Breast epithelium (tissue), 4 donors: ENCODE measurements around the gene HACE1. TPM values are rescaled to one million over a fixed set of nuclear protein-coding genes. Genes with fewer than 3 reads are reported as not detected.

Source experiments
- DNase-seq, 2 donors: peaks; one replicate each; pipeline ENCODE4 v3.0.0-alpha.2; 2019; ENCODE audit warnings: low spot score in 2 of 2
- H3K27ac ChIP-seq, 2 donors: fragments of 200-600 bp; sonication (generic) in 1 of 2; one replicate each; pipeline ENCODE4 v1.5.1; 2016 to 2019; ENCODE audit warnings: mild to moderate bottlenecking in 1 of 2
- H3K27me3 ChIP-seq, 2 donors: fragments of 200-600 bp; sonication (generic) in 1 of 2; one replicate each; pipeline versions ENCODE4 v1.5.1 to v1.6.0; 2017 to 2019; ENCODE audit warnings: control low read depth in 1 of 2, mild to moderate bottlenecking in 1 of 2
- H3K36me3 ChIP-seq: fragments of 200-600 bp; one replicate; pipeline ENCODE4 v1.5.1; 2019
- H3K4me1 ChIP-seq, 2 donors: fragments of 200-600 bp; sonication (generic); one replicate each; pipeline ENCODE4 v1.5.1; 2016 to 2019; ENCODE audit warnings: control low read depth in 1 of 2
- H3K4me3 ChIP-seq, 3 donors: fragments of 200-600 bp; sonication (generic); 1 replicate in 2 of 3; 2 replicates in 1 of 3; pipeline ENCODE4 v1.5.1; 2016 to 2019; ENCODE audit warnings: mild to moderate bottlenecking in 3 of 3, moderate library complexity in 2 of 3
- H3K9me3 ChIP-seq, 2 donors: fragments of 200-600 bp; sonication (generic) in 1 of 2; one replicate each; pipeline ENCODE4 v1.5.1; 2016 to 2019; ENCODE audit warnings: control low read depth in 1 of 2
- POLR2A ChIP-seq: fragments of 450-650 bp; IDR thresholded peaks from one replicate; pipeline ENCODE4 v1.6.1; 2016; ENCODE audit warnings: antibody characterized with exemption, mild to moderate bottlenecking, moderate library complexity
- POLR2AphosphoS5 ChIP-seq, 3 donors: sonication (generic); formaldehyde crosslinking; IDR thresholded peaks; one replicate each; pipeline ENCODE4 v1.6.1; 2017; ENCODE audit warnings: antibody characterized with exemption in 3 of 3
- intact Hi-C: fragments of 100-400 bp; cut with DNase I; formaldehyde crosslinking; loops from one replicate; pipeline ENCODE4 v1.15.1; 2023; ENCODE audit warnings: low total_unique reads
- total RNA-seq, 3 donors: library from RNA; depleted of rRNA; stranded (reverse); fragments of >200 nt; gene quantifications; one replicate each; pipeline ENCODE4 v1.1.0, GENCODE V29; 2016
- TF ChIP-seq, protein P1 (sequence below), 3 donors: fragments of 450-650 bp; IDR thresholded peaks; one replicate each; pipeline ENCODE4 v1.5.1; 2016 to 2017; ENCODE audit warnings: antibody characterized with exemption in 3 of 3, mild to moderate bottlenecking in 3 of 3, moderate library complexity in 3 of 3

Gene HACE1
- total RNA-seq, 3 donors from 2014 or later: 20.2 to 33.4 (median 27.2) TPM

DNA sequence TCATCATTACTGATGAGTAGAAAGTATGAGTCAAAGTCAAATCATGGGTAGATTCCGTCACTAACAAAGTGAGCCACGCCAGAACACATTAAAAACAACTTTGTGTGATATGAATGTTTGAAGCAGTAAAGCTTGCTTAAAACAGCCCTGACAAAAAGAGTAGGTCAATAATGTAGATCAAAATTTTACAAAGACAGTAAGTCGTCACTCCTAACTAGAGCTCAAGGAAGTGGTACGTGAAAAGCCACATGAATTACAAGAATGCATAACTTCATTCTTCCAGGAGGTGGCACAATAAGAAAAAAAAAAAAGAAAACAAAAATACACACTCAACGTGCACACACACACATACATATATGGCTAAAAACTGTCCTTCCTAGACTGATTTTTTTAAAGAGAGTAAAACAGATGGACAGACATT lies 69.9 kb downstream of the HACE1 start:
- H3K27me3 ChIP-seq: no peaks in the 10 kb centered on the region
- no peaks in the 10 kb centered on the region for H3K9me3 ChIP-seq
- intact Hi-C loops: no loop called here
- H3K4me3 ChIP-seq: no peak overlapping the region
- H3K36me3 ChIP-seq: no peaks in the 10 kb centered on the region
- DNase-seq: no peak
- no peaks in the 10 kb centered on the region for H3K4me1 ChIP-seq
- TF ChIP-seq POLR2A (no peak), POLR2AphosphoS5 (IDR thresholded peaks at IDR 0.05) (no peak)
- TF ChIP-seq, protein P1, sequence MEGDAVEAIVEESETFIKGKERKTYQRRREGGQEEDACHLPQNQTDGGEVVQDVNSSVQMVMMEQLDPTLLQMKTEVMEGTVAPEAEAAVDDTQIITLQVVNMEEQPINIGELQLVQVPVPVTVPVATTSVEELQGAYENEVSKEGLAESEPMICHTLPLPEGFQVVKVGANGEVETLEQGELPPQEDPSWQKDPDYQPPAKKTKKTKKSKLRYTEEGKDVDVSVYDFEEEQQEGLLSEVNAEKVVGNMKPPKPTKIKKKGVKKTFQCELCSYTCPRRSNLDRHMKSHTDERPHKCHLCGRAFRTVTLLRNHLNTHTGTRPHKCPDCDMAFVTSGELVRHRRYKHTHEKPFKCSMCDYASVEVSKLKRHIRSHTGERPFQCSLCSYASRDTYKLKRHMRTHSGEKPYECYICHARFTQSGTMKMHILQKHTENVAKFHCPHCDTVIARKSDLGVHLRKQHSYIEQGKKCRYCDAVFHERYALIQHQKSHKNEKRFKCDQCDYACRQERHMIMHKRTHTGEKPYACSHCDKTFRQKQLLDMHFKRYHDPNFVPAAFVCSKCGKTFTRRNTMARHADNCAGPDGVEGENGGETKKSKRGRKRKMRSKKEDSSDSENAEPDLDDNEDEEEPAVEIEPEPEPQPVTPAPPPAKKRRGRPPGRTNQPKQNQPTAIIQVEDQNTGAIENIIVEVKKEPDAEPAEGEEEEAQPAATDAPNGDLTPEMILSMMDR (IDR thresholded peaks at IDR 0.05): peak in 2 of 3 donors; percentile 14 to 35
- no peak overlapping the region for H3K27ac ChIP-seq

DNA sequence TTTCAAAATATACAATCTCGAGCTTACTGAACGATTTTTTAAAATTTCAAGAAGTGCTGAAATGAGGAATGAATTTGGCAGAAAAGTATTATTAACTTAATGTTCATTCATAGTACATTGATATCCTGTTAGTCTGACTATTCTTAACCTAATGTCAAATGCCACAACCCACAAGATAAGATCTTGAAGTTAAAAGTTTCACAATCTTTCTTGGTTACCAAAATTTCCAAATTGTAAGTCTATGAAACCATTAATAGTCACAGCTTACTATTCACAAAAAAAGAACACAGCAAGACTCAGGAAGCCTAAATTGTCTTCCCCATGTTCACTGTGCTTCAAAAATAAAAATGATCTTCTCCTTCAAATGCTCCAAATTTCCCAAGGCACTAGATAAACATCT lies 71.3 kb downstream of the HACE1 start:
- no peaks in the 10 kb centered on the region for H3K36me3 ChIP-seq
- no peak for TF ChIP-seq POLR2A
- TF ChIP-seq, protein P1 (IDR thresholded peaks at IDR 0.05): no peak
- no peak for TF ChIP-seq POLR2AphosphoS5 (IDR thresholded peaks at IDR 0.05)
- no peak overlapping the region for H3K4me3 ChIP-seq
- intact Hi-C loops: no loop called here
- H3K27me3 ChIP-seq: no peaks in the 10 kb centered on the region
- H3K9me3 ChIP-seq: no peaks in the 10 kb centered on the region
- H3K4me1 ChIP-seq: no peaks in the 10 kb centered on the region
- no peak overlapping the region for H3K27ac ChIP-seq
- DNase-seq: no peak

DNA sequence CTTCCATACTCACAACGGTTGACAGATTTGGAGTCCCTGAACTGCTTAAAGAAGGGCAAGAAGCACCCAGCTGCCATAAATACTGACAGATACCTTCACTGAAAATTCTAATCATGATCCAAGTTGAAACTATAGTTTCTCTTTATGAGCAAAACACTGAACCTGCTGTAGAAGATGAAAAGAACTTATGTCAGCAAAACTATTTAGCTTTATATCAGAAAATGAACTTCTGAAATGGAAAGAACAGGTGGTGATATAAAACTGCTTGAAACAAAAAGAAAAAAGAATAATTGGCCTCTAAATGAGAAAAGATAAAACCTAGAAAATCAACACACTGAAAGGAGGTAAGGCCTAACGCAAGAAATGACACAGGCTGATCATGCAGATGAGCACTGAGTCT lies 72.4 kb downstream of the HACE1 start:
- Histone ChIP-seq H3K27me3 (no peaks in the 10 kb centered on the region), H3K4me1 (no peaks in the 10 kb centered on the region), H3K36me3 (no peaks in the 10 kb centered on the region), H3K27ac (no peak overlapping the region), H3K4me3 (no peak overlapping the region), H3K9me3 (no peaks in the 10 kb centered on the region)
- no peak for DNase-seq
- TF ChIP-seq POLR2A (no peak), POLR2AphosphoS5 (IDR thresholded peaks at IDR 0.05) (no peak)
- TF ChIP-seq, protein P1 (IDR thresholded peaks at IDR 0.05): no peak
- intact Hi-C loops: no loop called here

DNA sequence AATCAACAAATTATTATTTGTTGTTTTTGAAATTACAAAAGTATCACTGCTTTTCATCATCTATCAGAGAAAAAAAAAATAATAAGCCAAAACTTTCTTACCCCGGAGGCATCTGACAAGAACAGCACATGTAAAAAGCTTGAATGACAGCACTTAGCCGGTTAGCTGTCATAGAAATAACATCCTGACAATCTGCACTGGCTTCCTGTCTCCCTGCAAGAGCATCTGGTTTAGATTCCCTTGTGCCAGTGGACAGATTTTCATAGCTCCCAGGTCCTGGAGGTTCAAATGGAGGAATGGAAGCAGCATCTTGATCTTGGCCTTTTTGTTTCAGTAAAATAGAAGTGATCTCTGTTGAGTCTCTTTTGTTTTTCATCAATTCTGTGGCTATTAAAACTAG lies 74.8 kb downstream of the HACE1 start:
- Histone ChIP-seq H3K9me3 (no peaks in the 10 kb centered on the region), H3K27ac (no peak overlapping the region), H3K27me3 (no peaks in the 10 kb centered on the region), H3K4me3 (no peak overlapping the region), H3K36me3 (no peaks in the 10 kb centered on the region), H3K4me1 (no peaks in the 10 kb centered on the region)
- DNase-seq: no peak
- intact Hi-C loops: no loop called here
- TF ChIP-seq, protein P1 (IDR thresholded peaks at IDR 0.05): no peak
- TF ChIP-seq POLR2A (no peak), POLR2AphosphoS5 (IDR thresholded peaks at IDR 0.05) (no peak)

DNA sequence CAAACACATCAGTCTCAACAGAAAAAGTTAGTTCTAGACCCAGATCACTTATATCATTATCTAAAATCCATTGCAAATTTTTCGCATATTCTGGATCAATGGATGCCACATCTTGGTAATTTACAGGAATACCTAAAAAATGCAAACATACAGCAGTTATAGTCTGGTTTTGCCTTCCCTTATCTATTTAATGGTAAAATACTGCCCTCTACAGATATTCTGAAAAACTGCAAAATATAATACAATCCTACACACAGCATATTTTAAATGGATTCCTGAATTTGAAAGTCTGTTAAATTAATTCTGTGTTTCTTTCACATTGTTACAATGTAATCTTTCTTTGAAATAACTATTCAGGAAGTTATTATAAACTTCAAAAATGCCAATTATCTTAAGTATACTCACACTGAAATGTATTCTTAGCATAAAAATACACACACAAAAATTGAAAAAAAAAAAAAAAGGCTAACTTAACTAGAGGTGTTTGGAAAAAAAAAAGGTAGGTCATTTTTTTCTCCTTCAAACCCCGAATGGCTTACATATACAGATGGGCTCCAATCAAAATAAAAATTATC lies 88.4 kb downstream of the HACE1 start:
- peaks cover 12% of the 10 kb centered on the region for H3K36me3 ChIP-seq

More for the DNA sequence above, 88.4 kb downstream of the HACE1 start:
- Histone ChIP-seq H3K27me3 (no peaks in the 10 kb centered on the region), H3K27ac (no peak overlapping the region), H3K4me3 (no peak overlapping the region), H3K9me3 (no peaks in the 10 kb centered on the region), H3K4me1 (no peaks in the 10 kb centered on the region)
- no peak for DNase-seq
- intact Hi-C loops: no loop called here
- TF ChIP-seq POLR2A: no peak
- TF ChIP-seq, protein P1 (IDR thresholded peaks at IDR 0.05): peak in 1 of 3 donors; percentile 59
